Measurements from ENCODE around the gene FNBP1L. TPM values are rescaled to one million over a fixed set of nuclear protein-coding genes. Genes with fewer than 3 reads are reported as not detected.

Gene FNBP1L
- total RNA-seq, 1 experiment from 2014 or later = 31.8 TPM

DNA sequence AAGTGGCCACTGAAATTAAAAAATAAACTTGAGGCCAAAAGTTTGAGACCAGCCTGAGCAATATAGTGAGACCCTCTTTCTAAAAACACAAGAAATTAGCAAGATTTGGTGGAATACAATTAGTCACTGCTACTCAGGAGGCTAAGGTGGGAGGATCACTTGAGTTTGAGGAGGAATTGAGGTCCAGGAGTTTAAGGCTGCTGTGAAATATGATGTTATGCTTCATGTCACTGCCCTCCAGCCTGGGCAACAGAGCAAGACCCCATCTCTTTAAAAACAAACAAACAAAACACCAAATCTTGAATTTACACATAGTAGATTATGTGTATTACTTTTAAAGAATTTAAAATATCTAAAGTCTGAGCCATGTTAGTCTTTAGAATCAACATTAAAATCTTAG, 6.3 kb upstream of the FNBP1L start:
- no peaks in the 10 kb centered on the region for H3K9me3 Mint-ChIP-seq (ENCODE audit: unreplicated experiment)
- ChIA-PET POLR2A (interaction anchor here (0.6 to 2.9 kb wide), 17 partner anchors 9 to 405 kb away, joined by 3 to 18 read pairs (median 5); partner anchors contain the start of gene DR1), CTCF (interaction anchor here (0.6 to 1.5 kb wide), 4 partner anchors 185 to 403 kb away, joined by 3 to 4 read pairs (median 3); no protein-coding TSS in a partner anchor)
- TF ChIP-seq, protein P1, sequence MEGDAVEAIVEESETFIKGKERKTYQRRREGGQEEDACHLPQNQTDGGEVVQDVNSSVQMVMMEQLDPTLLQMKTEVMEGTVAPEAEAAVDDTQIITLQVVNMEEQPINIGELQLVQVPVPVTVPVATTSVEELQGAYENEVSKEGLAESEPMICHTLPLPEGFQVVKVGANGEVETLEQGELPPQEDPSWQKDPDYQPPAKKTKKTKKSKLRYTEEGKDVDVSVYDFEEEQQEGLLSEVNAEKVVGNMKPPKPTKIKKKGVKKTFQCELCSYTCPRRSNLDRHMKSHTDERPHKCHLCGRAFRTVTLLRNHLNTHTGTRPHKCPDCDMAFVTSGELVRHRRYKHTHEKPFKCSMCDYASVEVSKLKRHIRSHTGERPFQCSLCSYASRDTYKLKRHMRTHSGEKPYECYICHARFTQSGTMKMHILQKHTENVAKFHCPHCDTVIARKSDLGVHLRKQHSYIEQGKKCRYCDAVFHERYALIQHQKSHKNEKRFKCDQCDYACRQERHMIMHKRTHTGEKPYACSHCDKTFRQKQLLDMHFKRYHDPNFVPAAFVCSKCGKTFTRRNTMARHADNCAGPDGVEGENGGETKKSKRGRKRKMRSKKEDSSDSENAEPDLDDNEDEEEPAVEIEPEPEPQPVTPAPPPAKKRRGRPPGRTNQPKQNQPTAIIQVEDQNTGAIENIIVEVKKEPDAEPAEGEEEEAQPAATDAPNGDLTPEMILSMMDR (IDR thresholded peaks at IDR 0.05; ENCODE audit: unreplicated experiment) = no peak
- H3K27me3 Mint-ChIP-seq (ENCODE audit: insufficient read depth, unreplicated experiment) = no peaks in the 10 kb centered on the region
- no TSS peak for BruUV-seq (replicated peaks)
- no peaks in the 10 kb centered on the region for H3K36me3 Mint-ChIP-seq (ENCODE audit: insufficient read depth, unreplicated experiment)
- no peak for DNase-seq (ENCODE audit: unreplicated experiment)
- no peak overlapping the region for H3K4me3 Mint-ChIP-seq (ENCODE audit: unreplicated experiment)
- H3K27ac Mint-ChIP-seq (ENCODE audit: low read depth, unreplicated experiment) = peak overlapping the region; percentile 80
- peaks cover 14% of the 10 kb centered on the region for H3K4me1 Mint-ChIP-seq (ENCODE audit: insufficient read depth, unreplicated experiment)
- intact Hi-C loops (cut with micrococcal nuclease) = no loop called here

DNA sequence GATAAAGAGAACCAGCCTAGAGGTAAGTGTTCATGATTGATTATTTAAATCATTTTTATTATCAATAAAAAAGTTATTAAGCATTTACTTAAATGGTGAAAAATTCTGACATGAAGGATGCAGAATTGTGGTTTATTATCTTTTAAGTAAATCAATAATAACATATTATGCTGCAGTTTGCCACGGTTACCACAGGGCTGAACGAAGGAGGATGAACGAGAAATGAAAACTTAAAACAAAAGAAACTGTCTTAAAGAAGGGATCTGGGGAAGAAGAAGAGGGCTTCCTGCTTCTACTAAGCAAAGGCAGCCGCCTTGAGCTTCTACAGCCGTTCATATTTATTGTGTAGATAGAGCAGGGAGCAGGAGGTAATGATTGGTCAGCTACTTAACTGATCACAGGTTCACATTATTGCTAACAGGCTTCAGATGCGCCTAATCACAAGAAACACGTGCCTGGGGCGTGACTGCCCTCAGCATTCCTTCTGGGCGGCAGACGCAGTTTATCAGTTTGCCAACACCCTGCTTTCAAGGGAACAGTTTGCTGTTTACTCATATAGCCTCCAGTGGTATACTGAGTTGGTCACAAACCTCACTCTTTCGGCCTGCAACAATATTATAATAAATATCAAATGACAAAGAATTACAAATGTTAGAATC, 5.8 kb upstream of the FNBP1L start:
- Mint-ChIP-seq H3K36me3 (ENCODE audit: insufficient read depth, unreplicated experiment) (no peaks in the 10 kb centered on the region), H3K27me3 (ENCODE audit: insufficient read depth, unreplicated experiment) (no peaks in the 10 kb centered on the region), H3K27ac (ENCODE audit: low read depth, unreplicated experiment) (peak overlapping the region; percentile 80), H3K4me1 (ENCODE audit: insufficient read depth, unreplicated experiment) (peaks cover 20% of the 10 kb centered on the region), H3K4me3 (ENCODE audit: unreplicated experiment) (peak overlapping the region; percentile 35), H3K9me3 (ENCODE audit: unreplicated experiment) (no peaks in the 10 kb centered on the region)
- DNase-seq (ENCODE audit: unreplicated experiment) = peak; percentile 62
- TF ChIP-seq, protein P1 (IDR thresholded peaks at IDR 0.05; ENCODE audit: unreplicated experiment) = no peak
- intact Hi-C loops (cut with micrococcal nuclease) = loop anchor here (1.0 to 2.0 kb wide), 3 partner anchors 137 to 402 kb away; partner anchors contain the start of gene BCAR3
- CTCF ChIA-PET = interaction anchor here (0.6 to 1.5 kb wide), 8 partner anchors 127 to 431 kb away, joined by 3 to 5 read pairs (median 4); no protein-coding TSS in a partner anchor
- BruUV-seq (replicated peaks) = no TSS peak
- POLR2A ChIA-PET = interaction anchor here (0.6 to 2.9 kb wide), 28 partner anchors 9 to 437 kb away, joined by 3 to 18 read pairs (median 4); partner anchors contain the start of genes DNTTIP2 and DR1

DNA sequence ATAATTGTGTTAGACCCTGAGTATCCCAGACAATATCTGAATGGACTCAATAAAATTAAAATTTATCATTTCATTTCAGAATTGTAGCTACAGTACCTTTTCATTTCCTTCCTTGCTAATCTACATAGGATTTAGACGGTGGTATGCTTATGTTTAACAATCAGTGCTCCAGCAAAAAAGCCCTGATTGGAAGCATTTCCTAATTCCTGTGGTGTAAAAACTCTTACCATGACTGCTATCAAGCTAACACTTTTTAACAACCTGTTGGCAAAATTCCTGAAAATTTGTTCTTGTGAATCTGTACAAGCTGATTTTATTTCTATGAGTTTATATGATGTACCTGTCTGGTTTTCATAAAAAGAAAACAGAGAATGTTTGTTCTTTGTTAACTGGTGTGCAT, 5.2 kb upstream of the FNBP1L start:
- intact Hi-C loops (cut with micrococcal nuclease) = loop anchor here (1.0 to 2.0 kb wide), 3 partner anchors 138 to 402 kb away; partner anchors contain the start of gene BCAR3
- no peak for DNase-seq (ENCODE audit: unreplicated experiment)
- H3K27me3 Mint-ChIP-seq (ENCODE audit: insufficient read depth, unreplicated experiment) = no peaks in the 10 kb centered on the region
- ChIA-PET POLR2A (interaction anchor here (0.6 to 2.9 kb wide), 31 partner anchors 8 to 1728 kb away, joined by 3 to 18 read pairs (median 4); partner anchors contain the start of genes DNTTIP2 and DR1), CTCF (interaction anchor here (0.7 to 1.5 kb wide), 7 partner anchors 126 to 430 kb away, joined by 3 to 5 read pairs (median 4); no protein-coding TSS in a partner anchor)
- H3K36me3 Mint-ChIP-seq (ENCODE audit: insufficient read depth, unreplicated experiment) = no peaks in the 10 kb centered on the region
- H3K4me3 Mint-ChIP-seq (ENCODE audit: unreplicated experiment) = no peak overlapping the region
- TF ChIP-seq, protein P1 (IDR thresholded peaks at IDR 0.05; ENCODE audit: unreplicated experiment) = no peak
- H3K27ac Mint-ChIP-seq (ENCODE audit: low read depth, unreplicated experiment) = peak overlapping the region; percentile 80
- peaks cover 25% of the 10 kb centered on the region for H3K4me1 Mint-ChIP-seq (ENCODE audit: insufficient read depth, unreplicated experiment)
- H3K9me3 Mint-ChIP-seq (ENCODE audit: unreplicated experiment) = no peaks in the 10 kb centered on the region
- no TSS peak for BruUV-seq (replicated peaks)

DNA sequence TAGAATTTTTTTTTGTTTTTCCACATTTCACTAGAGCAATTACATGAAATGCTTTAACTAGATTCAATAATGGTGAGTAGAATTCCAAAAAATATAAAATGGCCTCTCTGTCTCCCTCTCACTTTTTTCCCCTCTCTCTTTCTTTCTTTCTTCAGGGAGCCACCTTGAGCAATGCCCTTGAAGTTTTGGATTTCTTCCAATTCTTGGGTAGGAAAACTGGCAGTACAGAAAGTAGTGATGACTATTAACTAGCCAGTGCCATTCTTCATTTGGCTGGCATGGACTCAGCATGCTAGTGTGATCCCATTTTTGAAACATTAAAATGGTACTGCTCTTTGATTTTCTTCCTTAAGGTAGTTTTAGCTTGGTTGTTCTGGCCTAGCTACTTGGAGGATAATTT, 4.5 kb upstream of the FNBP1L start:
- BruUV-seq (replicated peaks) = no TSS peak
- H3K27ac Mint-ChIP-seq (ENCODE audit: low read depth, unreplicated experiment) = no peak overlapping the region
- H3K9me3 Mint-ChIP-seq (ENCODE audit: unreplicated experiment) = no peaks in the 10 kb centered on the region

More for the DNA sequence above, 4.5 kb upstream of the FNBP1L start:
- TF ChIP-seq, protein P1 (IDR thresholded peaks at IDR 0.05; ENCODE audit: unreplicated experiment) = no peak
- intact Hi-C loops (cut with micrococcal nuclease) = loop anchor here (2.0 kb wide), 2 partner anchors 139 to 237 kb away; partner anchors contain the start of gene BCAR3
- Mint-ChIP-seq H3K4me3 (ENCODE audit: unreplicated experiment) (no peak overlapping the region), H3K36me3 (ENCODE audit: insufficient read depth, unreplicated experiment) (no peaks in the 10 kb centered on the region), H3K4me1 (ENCODE audit: insufficient read depth, unreplicated experiment) (peaks cover 25% of the 10 kb centered on the region), H3K27me3 (ENCODE audit: insufficient read depth, unreplicated experiment) (no peaks in the 10 kb centered on the region)
- DNase-seq (ENCODE audit: unreplicated experiment) = peak; percentile 60
- ChIA-PET POLR2A (interaction anchor here (0.6 to 2.9 kb wide), 24 partner anchors 8 to 1729 kb away, joined by 3 to 16 read pairs (median 4); partner anchors contain the start of genes DNTTIP2 and DR1), CTCF (interaction anchor here (0.9 to 1.2 kb wide), 4 partner anchors 182 to 372 kb away, joined by 3 to 4 read pairs (median 3); no protein-coding TSS in a partner anchor)

Measured in MCF 10A (cell line).